ENCODE results near the gene POLR3E.
"Not testable (repeated sequence)": the region's sequence is repeated elsewhere in the genome, so short reads cannot be mapped to it uniquely, and the experiment has no call there.

The POLR3E gene

GRCh38 chr16:22335668-22336246 is 38.5 kb downstream of the POLR3E start:
- DNase-seq (ENCODE audit: low read depth) = no peak

- DNase-seq (ENCODE audit: low read depth) = no peak
These were observed 39.4 kb downstream of the POLR3E start for GRCh38 chr16:22336581-22336980.

- no peak for DNase-seq (ENCODE audit: low read depth)
These were observed 39.8 kb downstream of the POLR3E start for GRCh38 chr16:22337045-22337444.

DNA sequence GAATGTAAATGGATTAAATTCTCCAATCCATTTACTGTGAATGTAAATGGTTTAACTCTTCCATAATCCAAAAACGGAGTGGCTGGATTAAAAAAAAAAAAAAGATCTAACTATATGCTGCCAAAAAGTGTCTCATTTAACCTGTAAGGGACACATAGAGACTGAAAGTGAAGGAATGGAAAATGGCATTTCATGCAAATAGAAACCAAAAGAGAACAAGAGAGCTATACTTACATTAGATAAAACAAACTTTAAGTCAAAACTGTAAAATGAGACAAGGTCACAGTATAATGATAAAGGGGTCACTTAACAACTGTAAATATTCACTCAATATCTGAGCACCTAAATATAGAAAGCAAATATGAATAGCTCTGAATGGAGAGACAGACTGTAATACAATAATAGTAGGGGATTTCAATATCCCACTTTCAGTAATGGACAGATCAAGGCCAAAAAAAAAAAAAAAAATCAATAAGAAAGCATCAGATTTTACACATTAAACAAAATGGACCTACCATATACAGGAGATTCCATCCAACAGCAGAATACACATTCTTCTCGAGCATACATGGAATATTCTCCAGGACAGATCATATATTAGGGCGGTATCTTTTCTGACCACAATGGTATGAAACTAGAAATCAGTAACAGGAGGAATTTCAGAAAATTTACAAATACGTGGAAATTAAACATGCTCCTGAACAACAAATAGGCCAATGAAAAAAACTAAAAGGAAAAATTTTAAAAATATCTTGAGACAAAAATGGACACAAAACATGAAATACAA is 40.8 kb downstream of the POLR3E start:
- no peak for DNase-seq (ENCODE audit: low read depth)

DNA sequence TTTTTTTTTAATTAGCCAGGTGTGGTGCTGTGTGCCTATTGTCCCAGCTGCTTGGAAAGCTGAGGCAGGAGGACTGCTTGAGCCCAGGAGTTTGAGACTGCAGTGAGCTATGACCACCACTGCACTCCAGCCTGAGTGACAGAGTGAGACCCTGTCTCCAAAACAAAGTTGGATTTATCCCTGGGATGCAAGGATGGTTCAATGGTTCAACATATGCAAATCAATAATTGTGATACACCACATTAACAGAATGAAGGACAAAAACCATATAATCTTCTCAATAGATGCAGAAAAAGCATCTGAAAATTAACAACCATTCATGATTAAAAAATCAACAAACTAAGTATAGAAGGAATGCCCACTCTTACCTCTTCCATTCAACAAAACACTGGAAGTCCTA is 43.7 kb downstream of the POLR3E start:
- DNase-seq (ENCODE audit: low read depth) = no peak

DNA sequence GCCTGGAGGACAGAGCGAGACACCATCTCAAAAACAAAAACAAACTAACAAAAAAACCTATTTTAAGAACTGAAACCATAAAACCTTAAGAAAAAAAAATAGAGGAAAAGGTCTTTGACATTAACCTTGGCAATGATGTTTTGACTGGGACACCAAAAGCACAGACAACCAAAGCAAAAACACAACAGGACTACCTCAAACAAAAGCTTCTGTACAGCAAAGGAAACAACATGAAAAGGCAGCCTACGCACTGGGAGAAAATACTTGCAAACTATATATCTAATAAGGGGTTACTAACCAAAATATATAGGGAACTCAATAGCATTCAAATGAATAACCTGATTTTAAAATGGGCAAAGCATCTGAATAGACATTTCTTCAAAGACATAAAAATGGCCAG is 44.9 kb downstream of the POLR3E start:
- DNase-seq (ENCODE audit: low read depth) = no peak

- no peak for DNase-seq (ENCODE audit: low read depth)
These were observed 49.3 kb downstream of the POLR3E start for GRCh38 chr16:22346483-22346882.

- no peak for DNase-seq (ENCODE audit: low read depth)
These were observed 50.1 kb downstream of the POLR3E start for GRCh38 chr16:22347100-22347820.

DNA sequence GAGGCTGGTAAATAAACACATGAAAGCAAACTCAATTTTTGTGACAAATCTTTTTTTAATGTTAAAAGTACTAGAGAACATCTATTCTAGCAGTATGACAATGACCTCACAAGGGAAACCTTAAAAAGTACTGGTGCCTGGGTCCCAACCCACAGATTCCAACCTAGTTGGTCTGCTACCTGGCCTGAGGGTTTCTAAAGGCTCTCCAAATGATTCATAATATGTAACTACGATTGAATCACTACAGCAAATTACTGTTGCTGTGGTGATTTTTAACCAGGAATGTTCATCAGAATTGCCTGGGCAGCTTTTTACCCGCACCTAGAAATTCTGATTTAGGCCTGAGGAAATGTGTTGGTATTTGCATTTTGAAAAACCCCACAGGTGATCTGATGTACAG is 51.1 kb downstream of the POLR3E start:
- no peak for DNase-seq (ENCODE audit: low read depth)

- not testable (repeated sequence) for DNase-seq (ENCODE audit: low read depth)
These were observed 53.8 kb downstream of the POLR3E start for GRCh38 chr16:22351017-22351416.

DNA sequence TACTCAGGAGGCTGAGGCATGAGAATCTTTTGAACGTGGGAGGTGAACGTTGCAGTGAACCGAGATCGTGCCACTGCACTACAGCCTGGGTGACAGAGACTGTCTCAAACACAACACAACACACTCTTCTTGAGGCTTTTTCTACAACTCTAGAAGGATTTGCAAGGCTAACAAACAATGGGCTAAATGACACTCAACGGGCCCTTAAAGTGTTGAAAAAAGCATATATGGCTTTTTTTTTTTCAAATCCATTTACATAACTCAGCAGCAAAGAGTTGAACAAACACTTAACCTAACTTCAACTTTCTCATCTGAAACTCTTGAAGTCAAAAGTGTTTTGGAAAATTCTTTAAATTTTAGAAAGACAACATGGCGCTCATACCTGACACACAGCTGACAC is 54.9 kb downstream of the POLR3E start:
- no peak for DNase-seq (ENCODE audit: low read depth)

DNA sequence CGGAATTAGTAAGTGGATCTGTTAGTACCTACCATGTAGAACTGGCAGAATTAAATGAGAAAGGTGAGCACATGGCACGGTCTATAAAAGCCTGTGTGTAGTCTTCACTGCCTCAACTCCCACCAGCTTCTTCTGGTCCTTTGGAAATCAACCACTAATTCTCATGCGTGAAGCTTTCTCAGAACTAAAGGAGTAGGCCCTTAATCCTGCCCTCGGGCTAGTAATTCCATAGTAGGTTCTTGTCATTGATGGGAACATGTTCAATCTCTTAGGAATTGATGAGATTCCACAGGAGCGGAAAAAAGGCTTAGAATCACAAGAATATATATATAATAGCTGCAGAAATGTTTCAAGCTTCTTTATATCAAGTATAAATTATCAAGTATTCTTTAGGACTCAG is 55.5 kb downstream of the POLR3E start:
- DNase-seq (ENCODE audit: low read depth) = no peak

GRCh38 chr16:22353191-22353919 is 56.1 kb downstream of the POLR3E start:
- no peak for DNase-seq (ENCODE audit: low read depth)

DNA sequence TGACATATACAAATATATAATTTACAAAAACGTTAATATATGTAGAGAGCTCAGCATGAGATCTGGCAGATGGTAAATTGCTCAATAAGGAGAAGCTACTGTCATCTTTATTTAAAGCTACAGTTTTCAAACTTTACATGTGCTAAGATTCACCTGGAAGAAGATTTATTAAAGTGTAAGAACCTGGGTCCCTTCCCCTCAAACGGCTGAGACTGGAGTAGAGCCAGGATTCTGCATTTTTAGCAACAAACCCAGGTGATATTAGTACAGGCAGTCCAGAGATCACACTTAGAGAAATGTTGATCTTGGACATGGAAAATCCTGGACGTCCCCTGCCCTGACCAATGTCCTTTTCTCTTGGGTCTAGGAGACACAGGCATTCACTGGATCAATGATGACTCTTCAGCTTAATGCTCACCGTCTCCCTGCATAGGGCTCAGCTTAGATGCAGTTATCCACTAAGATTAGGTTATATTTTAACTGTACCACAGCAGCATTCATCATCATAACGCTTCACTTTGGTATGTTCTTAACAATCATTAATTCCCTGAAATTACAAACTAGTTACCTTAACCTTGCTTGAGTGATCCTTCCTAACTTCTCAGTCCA is 56.8 kb downstream of the POLR3E start:
- DNase-seq (ENCODE audit: low read depth) = no peak

GRCh38 chr16:22355487-22355908 is 58.3 kb downstream of the POLR3E start:
- no peak for DNase-seq (ENCODE audit: low read depth)

GRCh38 chr16:22356930-22357634 is 59.9 kb downstream of the POLR3E start:
- no peak for DNase-seq (ENCODE audit: low read depth)

- no peak for DNase-seq (ENCODE audit: low read depth)
These were observed 60.4 kb downstream of the POLR3E start for GRCh38 chr16:22357635-22357971.

DNA sequence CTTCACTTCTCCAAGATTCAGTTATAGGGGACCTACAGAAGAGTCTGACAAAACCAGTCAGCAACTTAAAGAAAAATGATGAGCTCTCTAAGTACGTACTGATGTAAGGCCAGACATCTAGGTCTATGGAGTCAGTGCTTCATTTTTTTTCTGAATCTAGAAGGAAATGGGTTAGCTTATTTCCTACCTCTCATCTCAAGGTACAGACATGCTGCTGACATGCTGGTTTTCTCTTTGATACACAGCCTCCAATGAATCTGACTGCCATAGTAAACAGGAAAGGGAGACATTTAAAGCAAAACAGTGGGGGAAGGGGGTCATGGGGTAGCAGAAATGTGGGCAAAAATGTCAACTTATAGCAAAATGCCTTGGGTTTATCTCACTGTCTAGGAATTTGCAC is 60.8 kb downstream of the POLR3E start:
- DNase-seq (ENCODE audit: low read depth) = no peak

DNA sequence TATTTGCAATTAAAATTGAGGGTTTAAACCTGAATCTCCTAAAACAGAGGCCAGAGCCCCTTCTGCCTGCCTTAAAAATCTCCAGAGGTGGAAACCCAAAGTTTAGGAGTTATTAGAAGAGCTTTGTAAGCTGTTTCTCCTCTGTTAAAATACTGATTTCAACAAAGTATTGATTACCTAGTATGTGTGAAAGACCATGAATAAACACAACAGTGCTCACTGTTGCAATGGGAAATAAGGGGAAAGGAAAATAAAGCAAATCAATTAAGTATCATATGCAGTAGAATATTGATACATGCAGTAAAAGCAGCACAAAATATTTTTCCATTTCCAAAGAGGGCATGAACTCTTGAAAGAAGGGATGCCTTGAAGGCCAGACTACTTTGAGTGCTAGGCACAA is 62.5 kb downstream of the POLR3E start:
- DNase-seq (ENCODE audit: low read depth) = no peak

- no peak for DNase-seq (ENCODE audit: low read depth)
These were observed 63.9 kb downstream of the POLR3E start for GRCh38 chr16:22360963-22361659.

DNA sequence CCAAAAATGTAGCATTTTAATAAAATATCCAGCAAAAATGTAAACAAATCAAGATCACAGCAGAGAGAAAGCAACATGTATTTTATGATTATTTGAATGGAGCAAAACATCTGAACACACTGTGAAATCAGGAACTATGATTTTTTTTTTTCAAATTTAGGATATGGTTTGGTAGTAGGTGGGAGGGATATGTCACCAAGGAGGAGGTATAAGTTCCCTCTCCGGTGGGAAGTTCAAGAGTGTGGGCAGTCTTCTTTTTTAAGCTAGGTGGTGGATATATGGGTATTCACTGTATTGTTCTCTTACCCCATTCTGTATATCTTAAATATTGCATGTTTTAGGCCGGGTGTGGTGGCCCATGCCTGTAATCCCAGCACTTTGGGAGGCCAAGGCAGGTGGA is 67.0 kb downstream of the POLR3E start:
- no peak for DNase-seq (ENCODE audit: low read depth)

Measured in HS-27A (cell line).